OCI-LY7 (cell line): ENCODE results near the gene AHSA1. TPM values are rescaled to one million over a fixed set of nuclear protein-coding genes. Genes with fewer than 3 reads are reported as not detected.

Experiments
- BruUV-seq: library from RNA; stranded (reverse); fragments of 400-500 nt; replicated peaks from 2 replicates; lab custom pipeline; 2021; lab: Mats Ljungman, UMichigan
- CTCF ChIA-PET: fragments of 300-600 bp; sonication (Branson Sonifier 250); formaldehyde crosslinking; loops from one replicate; lab custom pipeline; 2022; ENCODE audit warnings: antibody characterized with exemption; ENCODE audit not compliant: unreplicated experiment; lab: Charles Lee
- POLR2A ChIA-PET: fragments of 300-600 bp; sonication (Branson Sonifier 250); formaldehyde crosslinking; loops from one replicate; lab custom pipeline; 2022; ENCODE audit warnings: antibody characterized with exemption; lab: Charles Lee
- DNase-seq: peaks from one replicate; pipeline ENCODE4 v3.0.0-alpha.2; 2015; ENCODE audit warnings: low spot score
- H2AFZ ChIP-seq: fragments of 200-600 bp; sonication (generic), shearing (Covaris generic); 2 replicates; pipeline ENCODE4 v1.6.1; 2014; ENCODE audit warnings: mild to moderate bottlenecking, antibody characterized with exemption, low read length, moderate library complexity
- H3K27ac ChIP-seq: fragments of 200-600 bp; sonication (generic); 2 replicates; pipeline ENCODE4 v1.5.1; 2014; ENCODE audit warnings: mixed run types, low read depth, mild to moderate bottlenecking, moderate library complexity, low read length, inconsistent platforms; ENCODE audit not compliant: poor library complexity, severe bottlenecking
- H3K36me3 ChIP-seq: fragments of 200-600 bp; sonication (generic); 2 replicates; pipeline ENCODE4 v1.6.1; 2014; ENCODE audit warnings: mild to moderate bottlenecking, antibody characterized with exemption, low read length, moderate library complexity, mixed read lengths; ENCODE audit not compliant: insufficient read depth
- H3K4me1 ChIP-seq: fragments of 200-600 bp; sonication (generic); 2 replicates; pipeline ENCODE4 v1.5.1; 2014; ENCODE audit warnings: mild to moderate bottlenecking, low read length; ENCODE audit not compliant: insufficient read depth, poor library complexity, severe bottlenecking
- H3K4me2 ChIP-seq: fragments of 200-600 bp; sonication (generic); 2 replicates; pipeline ENCODE4 v1.6.1; 2014; ENCODE audit warnings: mild to moderate bottlenecking, low read length
- H3K4me3 ChIP-seq: fragments of 200-600 bp; sonication (generic); 2 replicates; pipeline ENCODE4 v1.5.1; 2014; ENCODE audit warnings: mild to moderate bottlenecking, low read depth, low read length; ENCODE audit not compliant: poor library complexity, severe bottlenecking
- H3K79me2 ChIP-seq: fragments of 200-600 bp; sonication (generic); 2 replicates; pipeline ENCODE4 v1.6.1; 2016; ENCODE audit warnings: low read depth, mild to moderate bottlenecking, low read length, moderate library complexity, mixed read lengths; ENCODE audit not compliant: insufficient read depth
- H3K9me2 ChIP-seq: fragments of 200-600 bp; sonication (generic); 2 replicates; pipeline ENCODE4 v1.6.1; 2016; ENCODE audit warnings: mild to moderate bottlenecking, low read length, mixed read lengths; ENCODE audit not compliant: insufficient read depth
- H3K9me3 ChIP-seq: fragments of 200-600 bp; sonication (generic); 2 replicates; pipeline ENCODE4 v1.6.1; 2014; ENCODE audit warnings: mild to moderate bottlenecking, mixed run types, low read length, mixed read lengths
- H4K20me1 ChIP-seq: fragments of 200-600 bp; sonication (generic); 2 replicates; pipeline ENCODE4 v1.6.1; 2014; ENCODE audit warnings: mild to moderate bottlenecking, antibody characterized with exemption, low read length, moderate library complexity, mixed read lengths; ENCODE audit not compliant: insufficient read depth
- CTCF ChIP-seq: fragments of 200-600 bp; sonication (generic); conservative IDR thresholded peaks from 2 replicates; pipeline ENCODE4 v1.5.1; 2014; ENCODE audit warnings: mild to moderate bottlenecking, antibody characterized with exemption, low read length, moderate library complexity, mixed read lengths
- EZH2phosphoT487 ChIP-seq: fragments of 200-600 bp; sonication (generic); IDR thresholded peaks from 2 replicates; pipeline ENCODE4 v1.6.1; 2018; ENCODE audit warnings: low read depth, borderline replicate concordance, mild to moderate bottlenecking, mixed run types, antibody characterized with exemption, low read length, moderate library complexity, mixed read lengths
- intact Hi-C: fragments of 100-400 bp; cut with micrococcal nuclease; formaldehyde crosslinking; loops from one replicate; pipeline ENCODE4 v1.10.0; 2022; ENCODE audit not compliant: unreplicated experiment
- total RNA-seq, 2 experiments: library from RNA; depleted of rRNA in 1 of 2; stranded (reverse); fragments of >200 nt in 1 of 2; shearing (Covaris generic) in 1 of 2; gene quantifications; 2 replicates each; pipeline ENCODE4 v1.2.3, GENCODE V29; 2014 to 2022

Gene AHSA1
- total RNA-seq, 2 experiments from 2014 or later = 182 to 269 TPM

DNA sequence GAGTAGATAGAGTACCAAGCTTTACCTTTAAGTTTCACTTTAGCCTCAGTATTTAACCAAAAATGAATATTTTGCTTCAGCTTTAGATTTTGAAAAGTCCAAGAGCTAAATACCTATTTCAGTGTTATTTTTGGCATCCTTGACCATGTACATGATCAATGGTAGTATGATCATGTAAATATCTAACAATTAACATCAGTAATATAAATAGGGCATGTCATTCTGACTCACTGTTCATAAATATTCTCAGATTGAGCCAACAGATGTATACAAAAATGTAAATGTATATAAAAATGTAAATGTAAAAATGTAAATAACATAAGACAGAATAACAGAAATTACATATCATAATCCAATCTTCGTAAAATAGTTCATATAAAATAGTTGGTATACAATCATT lies 19.3 kb upstream of the AHSA1 start:
- Histone ChIP-seq H3K4me2 (no peak overlapping the region), H3K27ac (no peak overlapping the region), H2AFZ (no peak overlapping the region), H3K9me3 (no peaks in the 10 kb centered on the region), H3K79me2 (no peaks in the 10 kb centered on the region), H4K20me1 (no peaks in the 10 kb centered on the region), H3K4me1 (no peaks in the 10 kb centered on the region), H3K9me2 (no peaks in the 10 kb centered on the region), H3K36me3 (peaks cover 78% of the 10 kb centered on the region), H3K4me3 (no peak overlapping the region)
- CTCF ChIA-PET = interaction anchor here (0.5 kb wide), 1 partner anchor 228 kb away, joined by 7 read pairs; no protein-coding TSS in a partner anchor
- no peak for TF ChIP-seq EZH2phosphoT487
- no peak for TF ChIP-seq CTCF
- POLR2A ChIA-PET = interaction anchor here (0.6 to 1.6 kb wide), 7 partner anchors 8 to 601 kb away, joined by 3 to 7 read pairs (median 4); no protein-coding TSS in a partner anchor
- no TSS peak for BruUV-seq
- no peak for DNase-seq
- intact Hi-C loops = loop anchor here (5.0 kb wide), 1 partner anchor 46 kb away; no protein-coding TSS in a partner anchor

DNA sequence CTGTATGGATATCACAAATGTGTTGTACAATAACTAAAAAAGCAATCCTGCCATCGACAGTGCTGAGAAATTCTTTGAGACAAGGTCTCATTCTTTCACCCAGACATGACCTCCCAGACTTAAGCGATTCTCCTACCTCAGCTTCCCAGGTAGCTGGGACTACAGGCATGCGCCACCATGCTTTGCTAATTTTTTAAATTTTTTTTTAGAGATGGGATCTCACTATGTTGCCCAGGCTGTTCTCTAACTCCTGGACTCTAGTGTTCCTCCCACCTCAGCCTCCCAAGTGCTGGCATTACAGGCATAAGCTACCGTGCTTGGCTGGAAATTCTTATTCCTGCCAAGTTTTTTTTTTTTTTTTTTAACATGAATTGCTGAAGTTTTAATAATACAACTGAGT lies 18.0 kb upstream of the AHSA1 start:
- no TSS peak for BruUV-seq
- H2AFZ ChIP-seq = no peak overlapping the region
- H3K4me1 ChIP-seq = no peaks in the 10 kb centered on the region
- ChIA-PET POLR2A (interaction anchor here (0.7 kb wide), 1 partner anchor 209 kb away, joined by 3 read pairs; no protein-coding TSS in a partner anchor), CTCF (no interaction called here)
- no peak for DNase-seq
- H3K9me2 ChIP-seq = no peaks in the 10 kb centered on the region
- intact Hi-C loops = loop anchor here (5.0 kb wide), 1 partner anchor 48 kb away; no protein-coding TSS in a partner anchor
- no peak overlapping the region for H3K27ac ChIP-seq
- no peaks in the 10 kb centered on the region for H4K20me1 ChIP-seq
- H3K79me2 ChIP-seq = no peaks in the 10 kb centered on the region
- no peak overlapping the region for H3K4me3 ChIP-seq
- H3K9me3 ChIP-seq = no peaks in the 10 kb centered on the region
- H3K36me3 ChIP-seq = peaks cover 75% of the 10 kb centered on the region
- TF ChIP-seq EZH2phosphoT487 (no peak), CTCF (no peak)
- no peak overlapping the region for H3K4me2 ChIP-seq

GRCh38 chr14:77442196-77442595 lies 15.7 kb upstream of the AHSA1 start:
- H3K4me1 ChIP-seq = no peaks in the 10 kb centered on the region
- peaks cover 71% of the 10 kb centered on the region for H3K36me3 ChIP-seq
- CTCF ChIA-PET = no interaction called here
- H2AFZ ChIP-seq = no peak overlapping the region
- H3K9me2 ChIP-seq = no peaks in the 10 kb centered on the region
- no peak overlapping the region for H3K4me2 ChIP-seq
- no peak for DNase-seq
- H3K79me2 ChIP-seq = no peaks in the 10 kb centered on the region
- POLR2A ChIA-PET = interaction anchor here (0.6 kb wide), 1 partner anchor 191 kb away, joined by 3 read pairs; no protein-coding TSS in a partner anchor
- H3K9me3 ChIP-seq = no peaks in the 10 kb centered on the region
- intact Hi-C loops = no loop called here
- TF ChIP-seq CTCF (no peak), EZH2phosphoT487 (no peak)
- H3K4me3 ChIP-seq = no peak overlapping the region
- no TSS peak for BruUV-seq
- H3K27ac ChIP-seq = no peak overlapping the region
- no peaks in the 10 kb centered on the region for H4K20me1 ChIP-seq
